Purkinje cell (primary cell): ENCODE results near the gene ZNF548. TPM values are rescaled to one million over a fixed set of nuclear protein-coding genes. Genes with fewer than 3 reads are reported as not detected.

ENCODE experiments used
- polyA plus RNA-seq: library from polyadenylated mRNA; unstranded; fragments of >200 nt; fragmentation: Nextera tagmentation; gene quantifications from 2 replicates; pipeline ENCODE4 v1.2.1, GENCODE V29; 2014

The ZNF548 gene
- polyA plus RNA-seq, result 0.88 and 1.4 TPM in 2 replicates

GRCh38 chr19:57389730-57390598 lies at the start of gene ZNF548:
Gene ZNF548, plus strand, starts transcription at chr19:57389854. Its CDS starts 246 bp downstream, at chr19:57390100.

DNA sequence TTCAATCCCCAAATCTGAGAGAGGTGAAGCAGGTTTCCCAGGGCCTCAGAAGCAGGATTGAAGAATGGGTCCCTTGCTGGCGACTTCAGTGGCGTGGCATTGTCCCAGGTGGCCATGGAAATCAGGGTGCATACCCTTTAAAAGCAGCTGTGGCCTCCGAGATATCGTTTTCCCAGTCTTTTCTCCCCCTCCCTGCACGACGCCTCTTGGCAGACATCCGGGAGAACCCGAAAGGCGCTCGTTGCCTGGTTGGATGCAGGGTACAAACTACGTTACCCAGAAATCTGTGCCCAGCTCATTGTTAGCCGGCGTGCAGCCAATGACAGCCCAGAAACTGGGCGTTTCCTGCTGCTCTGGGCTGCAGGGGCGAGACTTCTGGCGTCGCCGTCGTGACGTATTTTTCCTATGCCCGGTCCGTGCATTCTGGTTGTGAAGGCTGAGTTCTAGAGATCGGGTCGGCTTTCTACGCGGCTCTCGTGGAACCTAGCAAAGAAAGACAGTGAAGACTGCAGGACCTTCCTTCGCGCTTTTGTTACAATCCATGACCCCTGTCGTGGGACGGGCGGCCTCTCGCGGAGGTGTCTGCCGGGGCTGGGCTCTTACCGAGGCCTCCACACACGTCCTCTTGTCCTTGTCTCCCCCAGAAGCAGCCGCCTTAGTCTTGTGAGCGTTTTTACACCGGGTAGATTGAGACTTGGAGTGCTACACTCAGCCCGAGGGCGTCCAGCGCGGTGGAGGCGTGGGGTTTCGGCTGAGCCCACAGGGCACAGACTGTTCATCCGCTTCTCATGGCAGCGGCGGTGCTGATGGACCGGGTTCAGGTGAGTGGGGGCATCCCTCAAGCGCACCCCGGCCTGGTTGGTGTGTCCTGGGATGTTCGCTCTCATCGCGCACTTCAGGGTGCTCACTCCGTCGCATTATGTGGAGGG lies 38.5 kb upstream of the ZNF548 start, which contains the start of gene ZNF304:
ZNF304 (plus strand) TSS at position 395 of the 929 bp plus-strand sequence; CDS start at position 789, 394 bp downstream.

DNA sequence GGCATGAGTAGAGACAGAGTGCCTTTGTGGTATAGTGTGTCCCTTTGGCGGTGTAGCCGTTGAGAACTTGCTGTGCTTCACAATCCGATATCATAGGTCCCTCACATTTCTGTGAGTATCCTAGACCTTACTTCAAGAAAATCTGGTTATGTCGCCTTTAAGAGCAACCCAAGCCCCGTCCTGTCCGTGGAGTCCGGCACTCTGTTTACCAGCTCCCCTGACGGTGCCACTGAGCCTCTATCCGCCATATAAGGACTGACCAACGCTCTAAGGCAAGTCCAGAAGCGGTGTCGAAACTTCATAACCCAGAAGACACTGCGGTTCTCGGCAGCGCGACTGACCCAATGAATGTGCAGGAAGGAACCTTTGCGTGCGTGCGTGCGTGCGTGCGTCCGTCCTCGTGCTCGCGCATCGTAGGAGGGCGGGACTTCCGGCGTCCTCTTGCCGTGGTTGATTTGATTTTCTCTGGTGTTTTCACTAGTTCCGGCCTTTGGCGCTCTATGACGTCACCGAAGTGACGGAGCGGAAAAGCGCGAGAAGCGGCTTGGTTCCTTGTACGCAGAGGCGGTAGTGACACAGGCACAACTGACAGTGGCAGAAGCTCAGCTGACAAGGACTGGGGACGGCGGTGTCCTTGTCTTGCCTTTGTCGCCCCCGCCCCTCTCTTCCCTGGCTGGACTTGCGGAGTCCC lies 26.5 kb upstream of the ZNF548 start, which contains the start of the genes TRAPPC2B and ZNF547:
TRAPPC2B (plus strand) TSS at position 555 of the 691 bp plus-strand sequence. CDS start 1,283 bp downstream, outside the sequence.
ZNF547 (plus strand) TSS at position 555 of the 691 bp plus-strand sequence. CDS start 5,005 bp downstream, outside the sequence.

GRCh38 chr19:57410877-57411671 lies 21.4 kb downstream of the ZNF548 start, which contains the start of gene ZNF17:
Gene ZNF17, plus strand, starts transcription at chr19:57411161. Its CDS starts 2,455 bp downstream, at chr19:57413616.

DNA sequence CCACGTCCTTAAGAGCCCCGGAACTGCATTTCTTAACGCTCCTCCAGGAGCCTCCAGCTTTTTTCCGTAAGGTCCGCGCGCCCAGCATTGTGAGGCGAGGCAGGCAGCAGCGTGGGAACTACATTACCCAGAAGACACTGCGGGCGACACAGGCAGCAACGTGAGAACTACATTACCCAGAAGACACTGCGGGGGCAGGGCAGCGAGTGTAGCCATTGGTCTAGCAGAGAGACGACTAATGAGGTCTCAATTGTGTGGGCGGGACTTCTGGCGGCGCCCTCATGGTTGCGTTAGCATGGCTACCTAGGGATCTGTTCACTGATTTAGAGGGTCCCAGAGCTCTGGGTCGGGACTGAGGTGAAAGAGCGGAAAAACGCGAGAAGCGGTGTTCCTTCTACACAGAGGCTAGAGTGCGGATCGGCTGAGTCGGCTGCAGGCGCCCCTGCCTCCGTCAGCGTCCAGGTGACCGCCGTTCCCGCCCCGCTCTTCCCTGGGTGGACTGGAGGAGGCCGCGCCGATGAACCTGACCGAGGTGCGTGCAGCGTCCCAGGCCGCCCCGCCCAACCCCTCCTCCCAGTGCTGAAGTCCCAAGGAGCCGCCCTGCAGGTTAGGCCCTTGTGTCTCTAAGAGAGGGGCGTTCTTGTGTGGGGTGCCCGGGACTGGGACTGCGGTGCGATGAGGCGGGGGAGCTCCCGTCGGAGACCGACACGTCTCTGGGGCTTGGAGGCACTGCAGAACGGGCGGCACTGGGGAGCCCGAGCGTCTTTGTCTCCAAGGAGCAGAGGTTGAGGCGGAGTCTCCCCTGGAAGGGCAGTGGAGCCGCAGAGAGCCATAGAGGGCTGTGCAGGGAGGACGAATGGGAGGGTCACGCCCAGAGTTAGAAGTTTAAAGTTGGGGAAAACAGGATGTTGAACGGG lies 45.7 kb downstream of the ZNF548 start, which contains the start of gene ZNF749:
ZNF749 (plus strand) TSS at position 264 of the 917 bp plus-strand sequence; CDS start at position 518, 254 bp downstream.

Other genes with a start within 250 kb of the ZNF548 start
- not detected in 2 replicates for gene ZIM3, start 244.7 kb upstream of the ZNF548 start, polyA plus RNA-seq
- gene DUXA, start 222.4 kb upstream of the ZNF548 start, polyA plus RNA-seq, result not detected in 2 replicates
- gene ZNF264, start 198.4 kb upstream of the ZNF548 start, polyA plus RNA-seq, result 1.1 and 1.4 TPM in 2 replicates
- gene AURKC, start 158.8 kb upstream of the ZNF548 start, polyA plus RNA-seq, result 1.0 and 7.8 TPM in 2 replicates
- gene ZNF805, start 149.2 kb upstream of the ZNF548 start, polyA plus RNA-seq, result 1.0 and 2.1 TPM in 2 replicates
- gene ZNF460, start 109.4 kb upstream of the ZNF548 start, polyA plus RNA-seq, result 6.3 and 9.1 TPM in 2 replicates
- gene ZNF543, start 69.4 kb upstream of the ZNF548 start, polyA plus RNA-seq, result 1.0 and 1.2 TPM in 2 replicates
- 1.7 and 3.0 TPM in 2 replicates for gene ZNF304, start 38.6 kb upstream of the ZNF548 start, polyA plus RNA-seq
- 115 and 174 TPM in 2 replicates for gene TRAPPC2B, start 26.3 kb upstream of the ZNF548 start, polyA plus RNA-seq
- gene ZNF547, start 26.3 kb upstream of the ZNF548 start, polyA plus RNA-seq, result 7.0 and 8.8 TPM in 2 replicates
- 3.6 and 9.0 TPM in 2 replicates for gene ZNF17, start 21.3 kb downstream of the ZNF548 start, polyA plus RNA-seq
- gene ZNF749, start 45.5 kb downstream of the ZNF548 start, polyA plus RNA-seq, result 6.2 and 14.8 TPM in 2 replicates
- 1.3 and 2.1 TPM in 2 replicates for gene VN1R1, start 67.3 kb downstream of the ZNF548 start, polyA plus RNA-seq
- 3.0 and 6.0 TPM in 2 replicates for gene ZNF772, start 87.7 kb downstream of the ZNF548 start, polyA plus RNA-seq
- 2.4 and 7.4 TPM in 2 replicates for gene ZNF419, start 97.9 kb downstream of the ZNF548 start, polyA plus RNA-seq
- gene ZNF773, start 110.1 kb downstream of the ZNF548 start, polyA plus RNA-seq, result 1.4 and 4.0 TPM in 2 replicates
- 2.5 and 3.0 TPM in 2 replicates for gene ZNF549, start 137.5 kb downstream of the ZNF548 start, polyA plus RNA-seq
- 3.2 and 4.0 TPM in 2 replicates for gene ZNF550, start 170.0 kb downstream of the ZNF548 start, polyA plus RNA-seq
- 0.74 and 1.5 TPM in 2 replicates for gene ZNF416, start 189.1 kb downstream of the ZNF548 start, polyA plus RNA-seq
- 2.0 and 2.3 TPM in 2 replicates for gene ZIK1, start 194.3 kb downstream of the ZNF548 start, polyA plus RNA-seq
- 5.2 and 5.9 TPM in 2 replicates for gene ZNF530, start 210.0 kb downstream of the ZNF548 start, polyA plus RNA-seq
- 5.3 and 6.1 TPM in 2 replicates for gene ZNF134, start 224.4 kb downstream of the ZNF548 start, polyA plus RNA-seq
- 2.0 and 4.7 TPM in 2 replicates for gene ZNF211, start 243.3 kb downstream of the ZNF548 start, polyA plus RNA-seq